ENCODE data around the gene MLPH. TPM values are rescaled to one million over a fixed set of nuclear protein-coding genes. Genes with fewer than 3 reads are reported as not detected.

Gene MLPH
- total RNA-seq, 2 experiments from 2014 or later: not detected

- CTCF ChIA-PET: no interaction called here
Observed at GRCh38 chr2:237542001-237542704, 55.1 kb downstream of the MLPH start.

GRCh38 chr2:237546040-237546875 is 59.2 kb downstream of the MLPH start:
- peaks cover 3% of the 10 kb centered on the region for H3K27me3 Mint-ChIP-seq
- TF ChIP-seq CTCF (IDR thresholded peaks at IDR 0.05): no peak
- H3K27ac Mint-ChIP-seq: no peak overlapping the region

More at GRCh38 chr2:237542001-237542704, 55.1 kb downstream of the MLPH start:
- no peak for DNase-seq
- no peak overlapping the region for H3K27ac Mint-ChIP-seq
- no peak for ATAC-seq
- POLR2A ChIA-PET: interaction anchor here (0.6 kb wide), 1 partner anchor 23 kb away, joined by 3 read pairs; no protein-coding TSS in a partner anchor
- H3K9me3 Mint-ChIP-seq: no peaks in the 10 kb centered on the region
- no peaks in the 10 kb centered on the region for H3K36me3 Mint-ChIP-seq (ENCODE audit: low read depth)
- H3K4me3 Mint-ChIP-seq: no peak overlapping the region
- no peak for TF ChIP-seq CTCF (IDR thresholded peaks at IDR 0.05)
- H3K4me1 Mint-ChIP-seq (ENCODE audit: low read depth): no peaks in the 10 kb centered on the region
- intact Hi-C loops (cut with micrococcal nuclease): no loop called here
- H3K27me3 Mint-ChIP-seq: no peaks in the 10 kb centered on the region

GRCh38 chr2:237546876-237547395 is 59.9 kb downstream of the MLPH start:
- H3K36me3 Mint-ChIP-seq (ENCODE audit: low read depth): no peaks in the 10 kb centered on the region
- no peak for DNase-seq
- H3K4me3 Mint-ChIP-seq: no peak overlapping the region
- peaks cover 3% of the 10 kb centered on the region for H3K27me3 Mint-ChIP-seq
- no peaks in the 10 kb centered on the region for H3K4me1 Mint-ChIP-seq (ENCODE audit: low read depth)
- CTCF ChIA-PET: interaction anchor here (2.9 kb wide), 1 partner anchor 25 kb away, joined by 13 read pairs; no protein-coding TSS in a partner anchor
- intact Hi-C loops (cut with micrococcal nuclease): no loop called here
- POLR2A ChIA-PET: no interaction called here
- no peaks in the 10 kb centered on the region for H3K9me3 Mint-ChIP-seq
- H3K27ac Mint-ChIP-seq: no peak overlapping the region
- no peak for ATAC-seq
- no peak for TF ChIP-seq CTCF (IDR thresholded peaks at IDR 0.05)

More at GRCh38 chr2:237546040-237546875, 59.2 kb downstream of the MLPH start:
- intact Hi-C loops (cut with micrococcal nuclease): no loop called here
- ChIA-PET CTCF (interaction anchor here (1.0 to 2.9 kb wide), 2 partner anchors 26 to 33 kb away, joined by 4 to 13 read pairs; no protein-coding TSS in a partner anchor), POLR2A (no interaction called here)
- ATAC-seq (no peak), DNase-seq (no peak)
- Mint-ChIP-seq H3K4me3 (no peak overlapping the region), H3K4me1 (ENCODE audit: low read depth) (no peaks in the 10 kb centered on the region), H3K9me3 (no peaks in the 10 kb centered on the region), H3K36me3 (ENCODE audit: low read depth) (no peaks in the 10 kb centered on the region)

GRCh38 chr2:237547841-237548416 is 60.9 kb downstream of the MLPH start:
- no peak overlapping the region for H3K4me3 Mint-ChIP-seq
- CTCF ChIA-PET: interaction anchor here (1.1 to 2.9 kb wide), 3 partner anchors 14 to 24 kb away, joined by 3 to 13 read pairs (median 10); no protein-coding TSS in a partner anchor
- intact Hi-C loops (cut with micrococcal nuclease): no loop called here
- H3K4me1 Mint-ChIP-seq (ENCODE audit: low read depth): no peaks in the 10 kb centered on the region
- no peaks in the 10 kb centered on the region for H3K36me3 Mint-ChIP-seq (ENCODE audit: low read depth)
- TF ChIP-seq CTCF (IDR thresholded peaks at IDR 0.05): no peak
- DNase-seq (no peak), ATAC-seq (no peak)
- peaks cover 3% of the 10 kb centered on the region for H3K27me3 Mint-ChIP-seq
- H3K27ac Mint-ChIP-seq: no peak overlapping the region
- no peaks in the 10 kb centered on the region for H3K9me3 Mint-ChIP-seq
- POLR2A ChIA-PET: no interaction called here

Measured in activated CD8-positive, alpha-beta T cell treated with anti-CD3 and anti-CD28 coated beads for 36 hours (primary cell).